BLaER1 (cell line): Measurements from ENCODE around the gene RNF149.
"Not testable (repeated sequence)": the region's sequence is repeated elsewhere in the genome, so short reads cannot be mapped to it uniquely, and the experiment has no call there.

Source experiments
- H3K27ac ChIP-seq: shearing (Covaris generic); formaldehyde crosslinking; 2 replicates; pipeline ENCODE4 v1.8.1; 2022
- H3K27me3 ChIP-seq: shearing (Covaris generic); formaldehyde crosslinking; 2 replicates; pipeline ENCODE4 v1.8.1; 2022
- H3K36me3 ChIP-seq: shearing (Covaris generic); formaldehyde crosslinking; 2 replicates; pipeline ENCODE4 v1.8.1; 2022
- H3K4me1 ChIP-seq: shearing (Covaris generic); formaldehyde crosslinking; 2 replicates; pipeline ENCODE4 v1.8.1; 2022
- H3K4me2 ChIP-seq: shearing (Covaris generic); formaldehyde crosslinking; 2 replicates; pipeline ENCODE4 v1.8.1; 2022
- H3K4me3 ChIP-seq: shearing (Covaris generic); formaldehyde crosslinking; 2 replicates; pipeline ENCODE4 v1.8.1; 2022
- H3K9ac ChIP-seq: shearing (Covaris generic); formaldehyde crosslinking; 2 replicates; pipeline ENCODE4 v1.8.1; 2022
- H3K9me3 ChIP-seq: shearing (Covaris generic); formaldehyde crosslinking; 2 replicates; pipeline ENCODE4 v1.8.1; 2022
- H4K20me1 ChIP-seq: shearing (Covaris generic); formaldehyde crosslinking; 2 replicates; pipeline ENCODE4 v1.8.1; 2022
- Cebpa-rat ChIP-seq: shearing (Covaris generic); IDR thresholded peaks from 2 replicates; pipeline ENCODE4 v1.8.1; 2022

Gene RNF149

GRCh38 chr2:101238930-101239759, 69.4 kb downstream of the RNF149 start:
- no peak for TF ChIP-seq Cebpa-rat
- no peak overlapping the region for H3K4me3 ChIP-seq
- H3K27ac ChIP-seq, result no peak overlapping the region
- no peaks in the 10 kb centered on the region for H4K20me1 ChIP-seq
- no peaks in the 10 kb centered on the region for H3K36me3 ChIP-seq
- no peak overlapping the region; the same call in 1 of the 2 replicates for H3K4me2 ChIP-seq
- H3K27me3 ChIP-seq, result no peaks in the 10 kb centered on the region
- H3K4me1 ChIP-seq, result no peaks in the 10 kb centered on the region
- no peak overlapping the region for H3K9ac ChIP-seq
- peaks cover 29% of the 10 kb centered on the region for H3K9me3 ChIP-seq

- H3K4me1 ChIP-seq, H3K4me3 ChIP-seq, H3K27me3 ChIP-seq, H4K20me1 ChIP-seq, H3K36me3 ChIP-seq, H3K9ac ChIP-seq, H3K4me2 ChIP-seq, H3K27ac ChIP-seq: not testable (repeated sequence)
- peaks cover 37% of the 10 kb centered on the region for H3K9me3 ChIP-seq
Observed at GRCh38 chr2:101237944-101238343, 70.6 kb downstream of the RNF149 start.

GRCh38 chr2:101235956-101236355, 72.5 kb downstream of the RNF149 start:
- not testable (repeated sequence) for H4K20me1 ChIP-seq, H3K27ac ChIP-seq, H3K4me3 ChIP-seq, H3K27me3 ChIP-seq, H3K4me1 ChIP-seq, H3K9ac ChIP-seq, H3K4me2 ChIP-seq, H3K36me3 ChIP-seq
- H3K9me3 ChIP-seq, result peaks cover 38% of the 10 kb centered on the region

GRCh38 chr2:101234169-101234938, 74.1 kb downstream of the RNF149 start:
- TF ChIP-seq Cebpa-rat, result no peak
- H3K4me3 ChIP-seq, result no peak overlapping the region
- no peaks in the 10 kb centered on the region for H4K20me1 ChIP-seq
- no peak overlapping the region for H3K9ac ChIP-seq
- no peaks in the 10 kb centered on the region for H3K27me3 ChIP-seq
- H3K4me2 ChIP-seq, result no peak overlapping the region
- H3K9me3 ChIP-seq, result peaks cover 38% of the 10 kb centered on the region
- H3K4me1 ChIP-seq, result no peaks in the 10 kb centered on the region
- H3K36me3 ChIP-seq, result no peaks in the 10 kb centered on the region
- no peak overlapping the region for H3K27ac ChIP-seq

GRCh38 chr2:101232770-101233169, 75.7 kb downstream of the RNF149 start:
- no peak for TF ChIP-seq Cebpa-rat

GRCh38 chr2:101231937-101232730, 76.4 kb downstream of the RNF149 start:
- H3K36me3 ChIP-seq, result no peaks in the 10 kb centered on the region
- no peaks in the 10 kb centered on the region for H4K20me1 ChIP-seq
- H3K4me2 ChIP-seq, result no peak overlapping the region
- TF ChIP-seq Cebpa-rat, result no peak
- no peaks in the 10 kb centered on the region for H3K27me3 ChIP-seq
- H3K9me3 ChIP-seq, result peaks cover 51% of the 10 kb centered on the region
- no peak overlapping the region for H3K4me3 ChIP-seq
- no peak overlapping the region for H3K27ac ChIP-seq
- no peak overlapping the region for H3K9ac ChIP-seq
- peaks cover 12% of the 10 kb centered on the region for H3K4me1 ChIP-seq

More at GRCh38 chr2:101232770-101233169, 75.7 kb downstream of the RNF149 start:
- H3K36me3 ChIP-seq, result no peaks in the 10 kb centered on the region
- no peak overlapping the region for H3K4me2 ChIP-seq
- no peaks in the 10 kb centered on the region for H4K20me1 ChIP-seq
- no peak overlapping the region for H3K27ac ChIP-seq
- H3K9me3 ChIP-seq, result peaks cover 49% of the 10 kb centered on the region
- no peak overlapping the region for H3K4me3 ChIP-seq
- no peak overlapping the region for H3K9ac ChIP-seq
- peaks cover 5% of the 10 kb centered on the region for H3K4me1 ChIP-seq
- H3K27me3 ChIP-seq, result no peaks in the 10 kb centered on the region

- Histone ChIP-seq H3K9ac (no peak overlapping the region), H3K4me1 (peaks cover 21% of the 10 kb centered on the region), H3K4me2 (no peak overlapping the region), H3K27me3 (no peaks in the 10 kb centered on the region), H3K36me3 (no peaks in the 10 kb centered on the region), H3K27ac (no peak overlapping the region), H3K4me3 (no peak overlapping the region), H3K9me3 (peaks cover 53% of the 10 kb centered on the region), H4K20me1 (no peaks in the 10 kb centered on the region)
- no peak for TF ChIP-seq Cebpa-rat
Observed at GRCh38 chr2:101231240-101231639, 77.3 kb downstream of the RNF149 start.

GRCh38 chr2:101230541-101231001, 77.9 kb downstream of the RNF149 start:
- no peaks in the 10 kb centered on the region for H3K27me3 ChIP-seq
- H3K36me3 ChIP-seq, result no peaks in the 10 kb centered on the region
- peaks cover 27% of the 10 kb centered on the region for H3K4me1 ChIP-seq
- TF ChIP-seq Cebpa-rat, result no peak
- H4K20me1 ChIP-seq, result no peaks in the 10 kb centered on the region
- no peak overlapping the region for H3K27ac ChIP-seq
- H3K9ac ChIP-seq, result no peak overlapping the region
- no peak overlapping the region for H3K4me2 ChIP-seq
- H3K4me3 ChIP-seq, result no peak overlapping the region
- peaks cover 53% of the 10 kb centered on the region for H3K9me3 ChIP-seq
